GM23248 (cell line): ENCODE data around the gene CACNB3.

Experiments used
- EZH2 ChIP-seq: fragments of 200-600 bp; sonication (generic); IDR thresholded peaks from 2 replicates; pipeline ENCODE4 v1.6.1; 2018; ENCODE audit warnings: antibody characterized with exemption, mild to moderate bottlenecking; ENCODE audit not compliant: insufficient read depth, poor library complexity, severe bottlenecking
- EZH2phosphoT487 ChIP-seq: fragments of 200-600 bp; sonication (generic); IDR thresholded peaks from 2 replicates; pipeline ENCODE4 v1.6.1; 2018; ENCODE audit warnings: antibody characterized with exemption, moderate library complexity, mild to moderate bottlenecking, low read depth; ENCODE audit not compliant: insufficient read depth

DNA sequence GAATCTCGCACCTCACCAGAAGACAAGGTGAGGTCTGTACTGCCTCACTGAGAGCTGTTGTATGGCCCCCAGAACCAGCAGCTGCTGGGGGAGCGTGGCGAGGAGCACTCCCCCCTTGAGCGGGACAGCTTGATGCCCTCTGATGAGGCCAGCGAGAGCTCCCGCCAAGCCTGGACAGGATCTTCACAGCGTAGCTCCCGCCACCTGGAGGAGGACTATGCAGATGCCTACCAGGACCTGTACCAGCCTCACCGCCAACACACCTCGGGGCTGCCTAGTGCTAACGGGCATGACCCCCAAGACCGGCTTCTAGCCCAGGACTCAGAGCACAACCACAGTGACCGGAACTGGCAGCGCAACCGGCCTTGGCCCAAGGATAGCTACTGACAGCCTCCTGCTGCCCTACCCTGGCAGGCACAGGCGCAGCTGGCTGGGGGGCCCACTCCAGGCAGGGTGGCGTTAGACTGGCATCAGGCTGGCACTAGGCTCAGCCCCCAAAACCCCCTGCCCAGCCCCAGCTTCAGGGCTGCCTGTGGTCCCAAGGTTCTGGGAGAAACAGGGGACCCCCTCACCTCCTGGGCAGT lies 9.3 kb downstream of the CACNB3 start:
- TF ChIP-seq EZH2phosphoT487 (no peak), EZH2 (no peak)
